Left lung (tissue), 10 donors: ENCODE measurements around the gene C16orf95. TPM values are rescaled to one million over a fixed set of nuclear protein-coding genes. Genes with fewer than 3 reads are reported as not detected.
"Not testable (repeated sequence)": the region's sequence is repeated elsewhere in the genome, so short reads cannot be mapped to it uniquely, and the experiment has no call there.

Experiments
- ATAC-seq: fragments of 200-7000 bp; cut with Tn5 transposase; one replicate; pipeline ENCODE4 v1.9.1; 2020; ENCODE audit warnings: moderate library complexity
- DNase-seq, 4 donors: peaks; one replicate each; pipeline ENCODE4 v3.0.0-alpha.2; 2013 to 2020
- H3K27ac ChIP-seq, 2 donors: fragments of 200-600 bp; sonication (generic) in 1 of 2; one replicate each; pipeline versions ENCODE4 v1.5.0 to v1.8.0; 2020 to 2021
- H3K27me3 ChIP-seq, 2 donors: fragments of 200-600 bp; sonication (generic) in 1 of 2; one replicate each; pipeline versions ENCODE4 v1.5.0 to v1.8.0; 2020 to 2021
- H3K36me3 ChIP-seq, 2 donors: fragments of 200-600 bp; sonication (generic) in 1 of 2; one replicate each; pipeline versions ENCODE4 v1.5.0 to v1.8.0; 2020 to 2021
- H3K4me1 ChIP-seq, 2 donors: fragments of 200-600 bp; one replicate each; pipeline ENCODE4 v1.8.0; 2021
- H3K4me3 ChIP-seq, 2 donors: fragments of 200-600 bp; sonication (generic) in 1 of 2; one replicate each; pipeline versions ENCODE4 v1.5.0 to v1.8.0; 2020 to 2021; ENCODE audit warnings: mild to moderate bottlenecking in 1 of 2
- H3K9me3 ChIP-seq, 2 donors: fragments of 200-600 bp; sonication (generic) in 1 of 2; one replicate each; pipeline versions ENCODE4 v1.5.0 to v1.8.0; 2020 to 2021
- intact Hi-C, 2 donors: fragments of 100-400 bp; cut with DNase I; formaldehyde crosslinking; loops; one replicate each; pipeline versions ENCODE4 v1.11.2 to v1.14.2; 2022
- polyA plus RNA-seq, 6 donors: library from polyadenylated mRNA; unstranded; fragments of 120-200 nt; gene quantifications; one replicate each; pipeline ENCODE4 v1.2.1, GENCODE V29; 2013; ENCODE audit not compliant: insufficient read length in 6 of 6
- total RNA-seq, 2 donors: library from RNA; stranded (reverse); fragmentation: NEBNext Ultra II Directional; extraction: Animal tissue kit (Norgen Biotek cat#: 25700); gene quantifications; one replicate each; pipeline ENCODE4 v1.2.1, GENCODE V29; 2021
- TF ChIP-seq, protein P1 (sequence below), 2 donors: fragments of 200-600 bp; sonication (generic) in 1 of 2; IDR thresholded peaks; one replicate each; pipeline versions ENCODE4 v1.5.0 to v1.8.0; 2021; ENCODE audit warnings: antibody characterized with exemption in 2 of 2
- donor health status: DM: no; HTN: yes; CAD: no.
- donor health status: DM: no; HTN: no; CAD: no.

Gene C16orf95
- total and polyA plus RNA-seq, 8 donors: 2.3 to 6.7 (median 3.6) TPM

DNA sequence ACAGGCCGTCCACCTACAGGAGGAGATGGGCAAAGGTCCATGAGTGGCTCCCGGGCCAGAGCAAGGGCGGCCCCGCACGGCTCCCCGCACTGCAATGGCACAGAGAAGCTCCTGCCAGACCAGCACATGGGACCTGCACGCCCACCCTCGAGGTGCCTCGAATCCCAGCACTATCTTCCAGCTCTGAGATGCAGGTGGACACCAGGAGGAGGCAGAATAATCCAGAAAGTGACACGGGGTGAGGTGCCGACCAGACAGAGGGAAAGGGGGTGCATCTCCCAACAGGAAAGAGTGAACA lies 26.5 kb upstream of the C16orf95 start:
- peaks cover 0 to 9% of the 10 kb centered on the region in 2 donors for H3K4me1 ChIP-seq
- intact Hi-C loops: no loop called here
- DNase-seq: peak in 1 of 4 donors; percentile 51
- no peak overlapping the region for H3K27ac ChIP-seq
- H3K9me3 ChIP-seq: no peaks in the 10 kb centered on the region
- ATAC-seq: no peak
- H3K4me3 ChIP-seq: no peak overlapping the region
- TF ChIP-seq, protein P1, sequence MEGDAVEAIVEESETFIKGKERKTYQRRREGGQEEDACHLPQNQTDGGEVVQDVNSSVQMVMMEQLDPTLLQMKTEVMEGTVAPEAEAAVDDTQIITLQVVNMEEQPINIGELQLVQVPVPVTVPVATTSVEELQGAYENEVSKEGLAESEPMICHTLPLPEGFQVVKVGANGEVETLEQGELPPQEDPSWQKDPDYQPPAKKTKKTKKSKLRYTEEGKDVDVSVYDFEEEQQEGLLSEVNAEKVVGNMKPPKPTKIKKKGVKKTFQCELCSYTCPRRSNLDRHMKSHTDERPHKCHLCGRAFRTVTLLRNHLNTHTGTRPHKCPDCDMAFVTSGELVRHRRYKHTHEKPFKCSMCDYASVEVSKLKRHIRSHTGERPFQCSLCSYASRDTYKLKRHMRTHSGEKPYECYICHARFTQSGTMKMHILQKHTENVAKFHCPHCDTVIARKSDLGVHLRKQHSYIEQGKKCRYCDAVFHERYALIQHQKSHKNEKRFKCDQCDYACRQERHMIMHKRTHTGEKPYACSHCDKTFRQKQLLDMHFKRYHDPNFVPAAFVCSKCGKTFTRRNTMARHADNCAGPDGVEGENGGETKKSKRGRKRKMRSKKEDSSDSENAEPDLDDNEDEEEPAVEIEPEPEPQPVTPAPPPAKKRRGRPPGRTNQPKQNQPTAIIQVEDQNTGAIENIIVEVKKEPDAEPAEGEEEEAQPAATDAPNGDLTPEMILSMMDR (IDR thresholded peaks at IDR 0.05): no peak
- peaks cover 0 to 60% of the 10 kb centered on the region in 2 donors for H3K36me3 ChIP-seq
- H3K27me3 ChIP-seq: no peaks in the 10 kb centered on the region

DNA sequence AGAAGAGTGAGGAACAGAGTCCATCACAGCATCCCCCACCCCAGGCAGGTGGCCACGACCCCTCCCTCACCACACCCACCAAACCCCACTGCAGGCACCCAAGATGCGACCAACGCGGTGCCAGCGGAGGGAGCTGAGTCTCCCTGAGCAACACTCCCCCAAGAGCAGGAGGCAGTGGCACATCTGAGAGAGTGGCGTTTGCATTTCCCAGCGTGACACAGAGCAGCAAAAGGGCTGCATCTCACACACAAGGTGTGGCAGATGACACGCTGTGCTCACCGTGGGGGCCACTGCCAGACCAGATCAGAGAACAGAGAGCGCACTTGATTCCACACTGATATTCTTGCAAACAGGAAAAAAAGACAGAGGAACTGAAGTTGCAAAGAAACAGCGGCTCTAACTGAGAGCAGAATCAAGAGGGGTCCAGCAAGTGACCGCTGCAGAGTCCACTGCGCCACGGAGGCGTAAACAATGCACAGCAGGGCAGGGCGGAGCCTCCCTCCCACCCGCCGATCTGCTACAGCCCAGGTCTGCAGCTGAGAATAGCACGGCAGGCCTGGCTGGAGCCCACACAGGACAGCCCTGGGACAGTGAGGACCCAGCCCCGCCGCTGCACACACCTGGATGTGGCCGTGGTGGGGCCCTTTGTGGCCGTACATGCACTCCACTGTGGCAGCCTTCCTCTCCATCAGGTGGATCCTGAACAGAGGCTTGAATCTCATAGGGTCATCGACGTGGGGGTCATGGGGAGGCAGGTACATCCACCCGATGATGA lies 26.0 kb upstream of the C16orf95 start:
- Histone ChIP-seq H3K27ac (no peak overlapping the region), H3K36me3 (peaks cover 0 to 60% of the 10 kb centered on the region in 2 donors), H3K9me3 (no peaks in the 10 kb centered on the region), H3K4me3 (no peak overlapping the region), H3K27me3 (no peaks in the 10 kb centered on the region), H3K4me1 (peaks cover 0 to 9% of the 10 kb centered on the region in 2 donors)
- intact Hi-C loops: no loop called here
- no peak for ATAC-seq
- TF ChIP-seq, protein P1 (IDR thresholded peaks at IDR 0.05): no peak
- peak in 1 of 4 donors; percentile 71 for DNase-seq

DNA sequence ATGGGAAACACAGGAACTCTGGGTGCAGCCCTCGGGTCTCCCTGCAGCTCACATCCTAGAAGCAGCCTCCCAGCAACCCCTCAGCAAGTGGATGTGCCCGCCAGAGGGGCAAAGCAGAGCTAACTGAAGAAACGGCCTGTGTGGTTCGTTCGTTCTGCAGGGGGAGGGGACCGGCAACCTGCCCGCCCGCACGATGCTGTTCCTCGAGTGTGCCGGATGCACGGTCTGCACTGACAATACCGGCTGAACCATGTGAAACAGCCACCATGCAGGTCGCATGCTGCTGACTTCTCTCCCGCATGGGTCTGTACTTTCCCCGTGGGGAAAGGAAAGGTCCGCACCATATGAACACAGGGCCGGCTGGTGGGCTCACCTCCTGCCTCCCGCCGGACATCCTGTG lies 25.3 kb upstream of the C16orf95 start:
- no peaks in the 10 kb centered on the region for H3K9me3 ChIP-seq
- H3K27me3 ChIP-seq: no peaks in the 10 kb centered on the region
- H3K4me3 ChIP-seq: no peak overlapping the region
- ATAC-seq: no peak
- peak in 1 of 4 donors; percentile 44 for DNase-seq
- no peak overlapping the region for H3K27ac ChIP-seq
- peaks cover 0 to 9% of the 10 kb centered on the region in 2 donors for H3K4me1 ChIP-seq
- peaks cover 0 to 60% of the 10 kb centered on the region in 2 donors for H3K36me3 ChIP-seq
- TF ChIP-seq, protein P1 (IDR thresholded peaks at IDR 0.05): no peak
- intact Hi-C loops: no loop called here

DNA sequence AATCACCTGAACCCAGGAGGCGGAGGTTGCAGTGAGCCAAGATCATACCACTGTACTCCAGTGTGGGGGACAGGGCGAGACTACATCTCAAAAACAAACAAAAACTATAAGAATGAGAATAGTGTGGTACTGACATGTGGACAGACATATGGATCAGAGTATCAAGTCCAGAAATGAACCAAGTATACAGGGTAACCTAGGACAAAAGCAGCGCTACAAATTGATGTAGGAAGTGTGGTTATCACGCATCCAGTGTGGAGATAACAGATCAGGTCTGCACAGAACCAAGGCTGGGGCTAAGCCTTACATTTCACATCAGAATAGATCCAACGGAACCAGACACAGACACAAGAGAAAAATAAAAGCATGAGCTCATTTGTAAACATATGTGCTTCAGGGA lies 23.0 kb upstream of the C16orf95 start:
- Histone ChIP-seq H3K4me1 (peaks cover 0 to 9% of the 10 kb centered on the region in 2 donors), H3K9me3 (no peaks in the 10 kb centered on the region), H3K36me3 (peaks cover 0 to 65% of the 10 kb centered on the region in 2 donors), H3K27ac (no peak overlapping the region), H3K27me3 (no peaks in the 10 kb centered on the region), H3K4me3 (no peak overlapping the region)
- DNase-seq (no peak), ATAC-seq (no peak)
- intact Hi-C loops: no loop called here
- TF ChIP-seq, protein P1 (IDR thresholded peaks at IDR 0.05): no peak

DNA sequence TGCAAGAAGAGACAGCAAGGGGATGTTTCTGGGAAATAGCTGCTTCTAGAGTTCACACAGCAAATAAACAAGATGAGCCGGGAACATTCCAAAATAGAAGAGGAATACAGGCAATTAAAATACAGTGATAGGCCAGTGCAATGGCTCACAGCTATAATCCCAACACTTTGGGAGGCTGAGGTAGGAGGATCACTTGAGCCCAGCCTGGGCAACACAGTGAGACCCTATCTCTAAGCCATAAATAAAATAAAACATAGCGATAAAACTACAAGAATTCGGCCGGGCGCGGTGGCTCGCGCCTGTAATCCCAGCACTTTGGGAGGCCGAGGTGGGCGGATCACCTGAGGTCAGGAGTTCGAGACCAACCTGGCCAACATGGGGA lies 22.5 kb upstream of the C16orf95 start:
- H3K36me3 ChIP-seq: peaks cover 0 to 70% of the 10 kb centered on the region in 2 donors
- H3K4me3 ChIP-seq, H3K27ac ChIP-seq, DNase-seq, H3K4me1 ChIP-seq, ATAC-seq, H3K27me3 ChIP-seq, intact Hi-C loops, H3K9me3 ChIP-seq: not testable (repeated sequence)
